HEK293 (cell line): ENCODE results near the gene TGOLN2.

ENCODE experiments used
- CTCF ChIA-PET: fragments of 350-600 bp; formaldehyde crosslinking; extraction: SDS; loops from one replicate; lab custom pipeline; 2021; ENCODE audit warnings: antibody characterized with exemption; lab: Yijun Ruan, JAX
- POLR2A ChIA-PET: fragments of 300-600 bp; formaldehyde crosslinking; extraction: SDS; loops from one replicate; lab custom pipeline; 2020; ENCODE audit warnings: antibody characterized with exemption, inconsistent platforms; lab: Yijun Ruan, JAX
- H3K27ac ChIP-seq: fragments of 200-500 bp; sonication (Bioruptor generic); 2 replicates; pipeline ENCODE4 v1.5.1; 2014; ENCODE audit warnings: low read depth, low read length, control low read depth, inconsistent platforms; ENCODE audit errors: extremely low read depth
- H3K36me3 ChIP-seq, 2 experiments: fragments of 200-500 bp in 1 of 2; sonication (Bioruptor generic) in 1 of 2; 1 replicate in 1 of 2; 2 replicates in 1 of 2; pipeline ENCODE4 v1.5.1; 2014 to 2017; ENCODE audit warnings: inconsistent platforms in 2 of 2, low read length in 2 of 2; ENCODE audit not compliant: control insufficient read depth in 2 of 2, insufficient read depth in 1 of 2
- H3K4me1 ChIP-seq: fragments of 200-500 bp; sonication (Bioruptor generic); 2 replicates; pipeline ENCODE4 v1.5.1; 2014; ENCODE audit warnings: mild to moderate bottlenecking, low read length, inconsistent platforms; ENCODE audit not compliant: control insufficient read depth, insufficient read depth
- H3K4me3 ChIP-seq: 2 replicates; pipeline ENCODE4 v1.5.1; 2011; ENCODE audit warnings: low read depth, mild to moderate bottlenecking, control low read depth, low read length, moderate library complexity
- H3K9me3 ChIP-seq: fragments of 200-500 bp; sonication (Bioruptor generic); 2 replicates; pipeline ENCODE4 v1.5.1; 2014; ENCODE audit warnings: low read depth, low read length, inconsistent platforms; ENCODE audit not compliant: control insufficient read depth, insufficient read depth
- GLI4 ChIP-seq: fragments of 450-650 bp; formaldehyde crosslinking; IDR thresholded peaks from 2 replicates; pipeline ENCODE4 v1.5.1; 2016; ENCODE audit warnings: missing biosample characterization, missing genetic modification characterization
- GLIS1 ChIP-seq: fragments of 450-650 bp; formaldehyde crosslinking; IDR thresholded peaks from 2 replicates; pipeline ENCODE4 v1.5.1; 2016; ENCODE audit warnings: missing biosample characterization, missing genetic modification characterization
- IKZF3 ChIP-seq: fragments of 450-650 bp; IDR thresholded peaks from 2 replicates; pipeline ENCODE4 v1.5.0; 2018; ENCODE audit warnings: missing biosample characterization, mild to moderate bottlenecking, missing genetic modification characterization, moderate library complexity
- KLF16 ChIP-seq: fragments of 450-650 bp; formaldehyde crosslinking; IDR thresholded peaks from 2 replicates; pipeline ENCODE4 v1.5.1; 2017; ENCODE audit warnings: missing biosample characterization, missing genetic modification characterization
- KLF9 ChIP-seq: fragments of 450-650 bp; formaldehyde crosslinking; IDR thresholded peaks from 2 replicates; pipeline ENCODE4 v1.5.1; 2016; ENCODE audit warnings: missing biosample characterization, missing genetic modification characterization, low read depth
- PATZ1 ChIP-seq: fragments of 450-650 bp; formaldehyde crosslinking; IDR thresholded peaks from 2 replicates; pipeline ENCODE4 v1.5.1; 2016; ENCODE audit warnings: missing biosample characterization, missing genetic modification characterization
- TSHZ1 ChIP-seq: fragments of 450-650 bp; formaldehyde crosslinking; IDR thresholded peaks from 2 replicates; pipeline ENCODE4 v1.5.1; 2016; ENCODE audit warnings: missing biosample characterization, missing genetic modification characterization, borderline replicate concordance
- ZFP37 ChIP-seq: fragments of 450-650 bp; formaldehyde crosslinking; IDR thresholded peaks from 2 replicates; pipeline ENCODE4 v1.5.1; 2016; ENCODE audit warnings: missing biosample characterization, missing genetic modification characterization
- ZNF146 ChIP-seq: fragments of 450-650 bp; formaldehyde crosslinking; IDR thresholded peaks from 2 replicates; pipeline ENCODE4 v1.5.1; 2016; ENCODE audit warnings: missing biosample characterization, missing genetic modification characterization
- ZNF214 ChIP-seq: fragments of 450-650 bp; formaldehyde crosslinking; IDR thresholded peaks from 2 replicates; pipeline ENCODE4 v1.5.1; 2017; ENCODE audit warnings: missing biosample characterization, mild to moderate bottlenecking, missing genetic modification characterization, borderline replicate concordance
- ZNF292 ChIP-seq: fragments of 450-650 bp; formaldehyde crosslinking; IDR thresholded peaks from 2 replicates; pipeline ENCODE4 v1.5.1; 2016; ENCODE audit warnings: low read depth, missing biosample characterization, missing genetic modification characterization, borderline replicate concordance
- ZNF354C ChIP-seq: fragments of 450-650 bp; formaldehyde crosslinking; IDR thresholded peaks from 2 replicates; pipeline ENCODE4 v1.5.1; 2016; ENCODE audit warnings: missing biosample characterization, missing genetic modification characterization, low read depth, borderline replicate concordance
- ZNF433 ChIP-seq: fragments of 450-650 bp; formaldehyde crosslinking; IDR thresholded peaks from 2 replicates; pipeline ENCODE4 v1.5.1; 2016; ENCODE audit warnings: missing biosample characterization, missing genetic modification characterization, low read depth
- ZNF514 ChIP-seq: fragments of 450-650 bp; formaldehyde crosslinking; IDR thresholded peaks from 2 replicates; pipeline ENCODE4 v1.5.1; 2016; ENCODE audit warnings: missing biosample characterization, missing genetic modification characterization
- ZNF555 ChIP-seq: fragments of 450-650 bp; formaldehyde crosslinking; conservative IDR thresholded peaks from 2 replicates; pipeline ENCODE4 v1.5.1; 2017; ENCODE audit warnings: missing biosample characterization, mild to moderate bottlenecking, missing genetic modification characterization, inconsistent platforms
- ZNF707 ChIP-seq: fragments of 450-650 bp; formaldehyde crosslinking; IDR thresholded peaks from 2 replicates; pipeline ENCODE4 v1.5.1; 2016; ENCODE audit warnings: missing biosample characterization, missing genetic modification characterization
- ZNF777 ChIP-seq: fragments of 450-650 bp; formaldehyde crosslinking; IDR thresholded peaks from 2 replicates; pipeline ENCODE4 v1.5.1; 2017; ENCODE audit warnings: missing biosample characterization, missing genetic modification characterization, borderline replicate concordance
- TF ChIP-seq, protein P1 (sequence below): fragments of 450-650 bp; formaldehyde crosslinking; IDR thresholded peaks from 2 replicates; pipeline ENCODE4 v1.5.1; 2017; ENCODE audit warnings: missing biosample characterization, missing genetic modification characterization
- TF ChIP-seq, protein P2 (sequence below): fragments of 450-650 bp; formaldehyde crosslinking; IDR thresholded peaks from 2 replicates; pipeline ENCODE4 v1.5.1; 2016; ENCODE audit warnings: missing biosample characterization, missing genetic modification characterization
- TF ChIP-seq, protein P3 (sequence below): fragments of 450-650 bp; formaldehyde crosslinking; conservative IDR thresholded peaks from 2 replicates; pipeline ENCODE4 v1.5.1; 2016; ENCODE audit warnings: low read depth, missing biosample characterization, missing genetic modification characterization

Gene TGOLN2

GRCh38 chr2:85327822-85328617 lies at the start of gene TGOLN2:
TSS of gene TGOLN2 (minus strand) at chr2:85327989. CDS start at chr2:85327962, 27 bp downstream.
- POLR2A ChIA-PET = interaction anchor here (0.9 to 2.7 kb wide), 11 partner anchors 8 to 233 kb away, joined by 3 to 28 read pairs (median 6); partner anchors contain the start of genes ELMOD3, GGCX, MAT2A and RETSAT
- Histone ChIP-seq H3K9me3 (no peaks in the 10 kb centered on the region), H3K4me1 (no peaks in the 10 kb centered on the region), H3K36me3 (peaks cover 21 to 39% of the 10 kb centered on the region in 2 experiments), H3K4me3 (peak within 1 kb of the TSS; percentile 85), H3K27ac (peak within 1 kb of the TSS; percentile 93)
- CTCF ChIA-PET = interaction anchor here (0.9 to 1.9 kb wide), 2 partner anchors 28 to 262 kb away, joined by 3 to 9 read pairs; no protein-coding TSS in a partner anchor
- no peak for TF ChIP-seq ZNF354C (tag by site-specific recombination)
- no peak for TF ChIP-seq ZNF707 (tag by site-specific recombination)
- peak; percentile 55 for TF ChIP-seq GLIS1 (tag by site-specific recombination)
- TF ChIP-seq ZNF214 = no peak
- TF ChIP-seq KLF9 (tag by site-specific recombination) = peak; percentile 75
- TF ChIP-seq GLI4 = no peak
- no peak for TF ChIP-seq ZNF146 (tag by site-specific recombination)
- peak; percentile 86 for TF ChIP-seq PATZ1
- TF ChIP-seq, protein P1, sequence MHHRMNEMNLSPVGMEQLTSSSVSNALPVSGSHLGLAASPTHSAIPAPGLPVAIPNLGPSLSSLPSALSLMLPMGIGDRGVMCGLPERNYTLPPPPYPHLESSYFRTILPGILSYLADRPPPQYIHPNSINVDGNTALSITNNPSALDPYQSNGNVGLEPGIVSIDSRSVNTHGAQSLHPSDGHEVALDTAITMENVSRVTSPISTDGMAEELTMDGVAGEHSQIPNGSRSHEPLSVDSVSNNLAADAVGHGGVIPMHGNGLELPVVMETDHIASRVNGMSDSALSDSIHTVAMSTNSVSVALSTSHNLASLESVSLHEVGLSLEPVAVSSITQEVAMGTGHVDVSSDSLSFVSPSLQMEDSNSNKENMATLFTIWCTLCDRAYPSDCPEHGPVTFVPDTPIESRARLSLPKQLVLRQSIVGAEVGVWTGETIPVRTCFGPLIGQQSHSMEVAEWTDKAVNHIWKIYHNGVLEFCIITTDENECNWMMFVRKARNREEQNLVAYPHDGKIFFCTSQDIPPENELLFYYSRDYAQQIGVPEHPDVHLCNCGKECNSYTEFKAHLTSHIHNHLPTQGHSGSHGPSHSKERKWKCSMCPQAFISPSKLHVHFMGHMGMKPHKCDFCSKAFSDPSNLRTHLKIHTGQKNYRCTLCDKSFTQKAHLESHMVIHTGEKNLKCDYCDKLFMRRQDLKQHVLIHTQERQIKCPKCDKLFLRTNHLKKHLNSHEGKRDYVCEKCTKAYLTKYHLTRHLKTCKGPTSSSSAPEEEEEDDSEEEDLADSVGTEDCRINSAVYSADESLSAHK (tag by site-specific recombination) = 0 out of 2 replicates have a peak, but pooled peaks have one; percentile 7
- peak; percentile 96 for TF ChIP-seq KLF16 (tag by site-specific recombination)
- TF ChIP-seq, protein P2, sequence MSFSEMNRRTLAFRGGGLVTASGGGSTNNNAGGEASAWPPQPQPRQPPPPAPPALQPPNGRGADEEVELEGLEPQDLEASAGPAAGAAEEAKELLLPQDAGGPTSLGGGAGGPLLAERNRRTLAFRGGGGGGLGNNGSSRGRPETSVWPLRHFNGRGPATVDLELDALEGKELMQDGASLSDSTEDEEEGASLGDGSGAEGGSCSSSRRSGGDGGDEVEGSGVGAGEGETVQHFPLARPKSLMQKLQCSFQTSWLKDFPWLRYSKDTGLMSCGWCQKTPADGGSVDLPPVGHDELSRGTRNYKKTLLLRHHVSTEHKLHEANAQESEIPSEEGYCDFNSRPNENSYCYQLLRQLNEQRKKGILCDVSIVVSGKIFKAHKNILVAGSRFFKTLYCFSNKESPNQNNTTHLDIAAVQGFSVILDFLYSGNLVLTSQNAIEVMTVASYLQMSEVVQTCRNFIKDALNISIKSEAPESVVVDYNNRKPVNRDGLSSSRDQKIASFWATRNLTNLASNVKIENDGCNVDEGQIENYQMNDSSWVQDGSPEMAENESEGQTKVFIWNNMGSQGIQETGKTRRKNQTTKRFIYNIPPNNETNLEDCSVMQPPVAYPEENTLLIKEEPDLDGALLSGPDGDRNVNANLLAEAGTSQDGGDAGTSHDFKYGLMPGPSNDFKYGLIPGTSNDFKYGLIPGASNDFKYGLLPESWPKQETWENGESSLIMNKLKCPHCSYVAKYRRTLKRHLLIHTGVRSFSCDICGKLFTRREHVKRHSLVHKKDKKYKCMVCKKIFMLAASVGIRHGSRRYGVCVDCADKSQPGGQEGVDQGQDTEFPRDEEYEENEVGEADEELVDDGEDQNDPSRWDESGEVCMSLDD (tag by site-specific recombination) = peak; percentile 58
- TF ChIP-seq ZNF514 = no peak
- no peak for TF ChIP-seq ZNF555 (tag by site-specific recombination)
- no peak for TF ChIP-seq ZNF292
- TF ChIP-seq TSHZ1 (tag by site-specific recombination) = no peak
- TF ChIP-seq IKZF3 (tag by site-specific recombination) = peak; percentile 15; the same call in 1 of the 2 replicates
- no peak for TF ChIP-seq ZNF433
- TF ChIP-seq, protein P3, sequence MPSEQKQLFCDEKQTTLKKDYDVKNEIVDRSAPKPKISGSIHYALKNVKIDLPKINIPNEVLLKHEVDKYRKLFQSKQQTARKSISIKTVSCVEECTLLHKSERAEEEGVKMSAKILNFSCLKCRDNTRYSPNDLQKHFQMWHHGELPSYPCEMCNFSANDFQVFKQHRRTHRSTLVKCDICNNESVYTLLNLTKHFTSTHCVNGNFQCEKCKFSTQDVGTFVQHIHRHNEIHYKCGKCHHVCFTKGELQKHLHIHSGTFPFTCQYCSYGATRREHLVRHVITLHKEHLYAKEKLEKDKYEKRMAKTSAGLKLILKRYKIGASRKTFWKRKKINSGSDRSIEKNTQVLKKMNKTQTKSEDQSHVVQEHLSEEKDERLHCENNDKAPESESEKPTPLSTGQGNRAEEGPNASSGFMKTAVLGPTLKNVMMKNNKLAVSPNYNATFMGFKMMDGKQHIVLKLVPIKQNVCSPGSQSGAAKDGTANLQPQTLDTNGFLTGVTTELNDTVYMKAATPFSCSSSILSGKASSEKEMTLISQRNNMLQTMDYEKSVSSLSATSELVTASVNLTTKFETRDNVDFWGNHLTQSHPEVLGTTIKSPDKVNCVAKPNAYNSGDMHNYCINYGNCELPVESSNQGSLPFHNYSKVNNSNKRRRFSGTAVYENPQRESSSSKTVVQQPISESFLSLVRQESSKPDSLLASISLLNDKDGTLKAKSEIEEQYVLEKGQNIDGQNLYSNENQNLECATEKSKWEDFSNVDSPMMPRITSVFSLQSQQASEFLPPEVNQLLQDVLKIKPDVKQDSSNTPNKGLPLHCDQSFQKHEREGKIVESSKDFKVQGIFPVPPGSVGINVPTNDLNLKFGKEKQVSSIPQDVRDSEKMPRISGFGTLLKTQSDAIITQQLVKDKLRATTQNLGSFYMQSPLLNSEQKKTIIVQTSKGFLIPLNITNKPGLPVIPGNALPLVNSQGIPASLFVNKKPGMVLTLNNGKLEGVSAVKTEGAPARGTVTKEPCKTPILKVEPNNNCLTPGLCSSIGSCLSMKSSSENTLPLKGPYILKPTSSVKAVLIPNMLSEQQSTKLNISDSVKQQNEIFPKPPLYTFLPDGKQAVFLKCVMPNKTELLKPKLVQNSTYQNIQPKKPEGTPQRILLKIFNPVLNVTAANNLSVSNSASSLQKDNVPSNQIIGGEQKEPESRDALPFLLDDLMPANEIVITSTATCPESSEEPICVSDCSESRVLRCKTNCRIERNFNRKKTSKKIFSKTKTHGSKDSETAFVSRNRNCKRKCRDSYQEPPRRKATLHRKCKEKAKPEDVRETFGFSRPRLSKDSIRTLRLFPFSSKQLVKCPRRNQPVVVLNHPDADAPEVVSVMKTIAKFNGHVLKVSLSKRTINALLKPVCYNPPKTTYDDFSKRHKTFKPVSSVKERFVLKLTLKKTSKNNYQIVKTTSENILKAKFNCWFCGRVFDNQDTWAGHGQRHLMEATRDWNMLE (tag by site-specific recombination) = peak; percentile 47; the same call in 1 of the 2 replicates
- no peak for TF ChIP-seq ZNF777
- TF ChIP-seq ZFP37 = 0 out of 2 replicates have a peak, but pooled peaks have one; percentile 89
